Liver (tissue), 9 donors: ENCODE measurements around the gene CCDC8. TPM values are rescaled to one million over a fixed set of nuclear protein-coding genes. Genes with fewer than 3 reads are reported as not detected.

Experiments
- DNase-seq: peaks from one replicate; pipeline ENCODE4 v3.0.0-alpha.2; 2017; ENCODE audit warnings: low spot score
- H3K27ac ChIP-seq, 2 donors: one replicate each; pipeline ENCODE4 v1.7.0; 2013; ENCODE audit warnings: inconsistent platforms in 2 of 2, low read length in 2 of 2, control low read depth in 1 of 2, low read depth in 1 of 2, mild to moderate bottlenecking in 1 of 2
- H3K27me3 ChIP-seq, 4 donors: one replicate each; pipeline versions ENCODE4 v1.6.1 to v1.7.0; 2013; ENCODE audit warnings: low read length in 3 of 4, inconsistent platforms in 1 of 4, mild to moderate bottlenecking in 1 of 4, moderate library complexity in 1 of 4; ENCODE audit not compliant: control insufficient read depth in 4 of 4, insufficient read depth in 4 of 4
- H3K36me3 ChIP-seq, 4 donors: one replicate each; pipeline versions ENCODE4 v1.6.1 to v1.7.0; 2013; ENCODE audit warnings: low read length in 3 of 4, mild to moderate bottlenecking in 3 of 4, low read depth in 1 of 4, moderate library complexity in 1 of 4; ENCODE audit not compliant: control insufficient read depth in 4 of 4, insufficient read depth in 3 of 4
- H3K4me1 ChIP-seq, 4 donors: one replicate each; pipeline versions ENCODE4 v1.6.1 to v1.7.0; 2013; ENCODE audit warnings: low read length in 3 of 4, mild to moderate bottlenecking in 3 of 4, moderate library complexity in 1 of 4; ENCODE audit not compliant: control insufficient read depth in 4 of 4, insufficient read depth in 4 of 4
- H3K4me3 ChIP-seq, 3 donors: one replicate each; pipeline versions ENCODE4 v1.6.1 to v1.7.0; 2013; ENCODE audit warnings: low read length in 3 of 3, control low read depth in 1 of 3, low read depth in 1 of 3, mild to moderate bottlenecking in 1 of 3
- H3K9ac ChIP-seq, 2 donors: one replicate each; pipeline ENCODE4 v1.7.0; 2013; ENCODE audit warnings: low read length in 2 of 2, mild to moderate bottlenecking in 2 of 2, moderate library complexity in 2 of 2, control low read depth in 1 of 2, low read depth in 1 of 2
- H3K9me3 ChIP-seq, 4 donors: one replicate each; pipeline versions ENCODE4 v1.6.1 to v1.7.0; 2013; ENCODE audit warnings: low read length in 3 of 4; ENCODE audit not compliant: control insufficient read depth in 4 of 4
- ATF3 ChIP-seq: IDR thresholded peaks from 2 replicates; pipeline ENCODE4 v1.6.1; 2016; ENCODE audit warnings: antibody characterized with exemption
- EGR1 ChIP-seq, 2 donors: IDR thresholded peaks; 2 replicates each; pipeline ENCODE4 v1.6.1; 2016 to 2018; ENCODE audit warnings: antibody characterized with exemption in 2 of 2, low read depth in 2 of 2
- FOXA1 ChIP-seq: IDR thresholded peaks from 2 replicates; pipeline ENCODE4 v1.6.1; 2016; ENCODE audit warnings: antibody characterized with exemption
- FOXA2 ChIP-seq: IDR thresholded peaks from 2 replicates; pipeline ENCODE4 v1.6.1; 2016; ENCODE audit warnings: antibody characterized with exemption
- HNF4A ChIP-seq, 2 donors: conservative IDR thresholded peaks; 2 replicates each; pipeline ENCODE4 v1.6.1; 2016; ENCODE audit warnings: antibody characterized with exemption in 2 of 2, mild to moderate bottlenecking in 2 of 2
- HNF4G ChIP-seq: IDR thresholded peaks from 2 replicates; pipeline ENCODE4 v1.6.1; 2016; ENCODE audit warnings: antibody characterized with exemption
- JUND ChIP-seq, 2 donors: IDR thresholded peaks; 2 replicates each; pipeline ENCODE4 v1.6.1; 2016; ENCODE audit warnings: antibody characterized with exemption in 2 of 2
- MAX ChIP-seq: IDR thresholded peaks from 2 replicates; pipeline ENCODE4 v1.6.1; 2016; ENCODE audit warnings: antibody characterized with exemption
- NR2F2 ChIP-seq: IDR thresholded peaks from 2 replicates; pipeline ENCODE4 v1.6.1; 2016; ENCODE audit warnings: antibody characterized with exemption
- RAD21 ChIP-seq, 2 donors: IDR thresholded peaks; 2 replicates each; pipeline ENCODE4 v1.6.1; 2016; ENCODE audit warnings: antibody characterized with exemption in 2 of 2, mild to moderate bottlenecking in 2 of 2
- RXRA ChIP-seq, 2 donors: IDR thresholded peaks; 2 replicates each; pipeline ENCODE4 v1.6.1; 2017 to 2018; ENCODE audit warnings: antibody characterized with exemption in 2 of 2, mild to moderate bottlenecking in 1 of 2
- SP1 ChIP-seq: IDR thresholded peaks from 2 replicates; pipeline ENCODE4 v1.6.1; 2018; ENCODE audit warnings: antibody characterized with exemption, mild to moderate bottlenecking
- TAF1 ChIP-seq: conservative IDR thresholded peaks from 2 replicates; pipeline ENCODE4 v1.6.1; 2016; ENCODE audit warnings: antibody characterized with exemption, mild to moderate bottlenecking
- YY1 ChIP-seq: IDR thresholded peaks from 2 replicates; pipeline ENCODE4 v1.6.1; 2016; ENCODE audit warnings: antibody characterized with exemption, mild to moderate bottlenecking
- WGBS: extraction: QIAGEN DNeasy Blood & Tissue Kit; methylation state at CpG from one replicate; pipeline ENCODE4 v1.1.7; 2013; 5-methylcytosine and 5-hydroxymethylcytosine counted together
- polyA plus RNA-seq, 2 donors: library from polyadenylated mRNA; stranded (reverse) in 1 of 2; unstranded in 1 of 2; fragments of 200-250 nt in 1 of 2; fragments of >200 nt in 1 of 2; fragmentation: Nextera tagmentation in 1 of 2; extraction: Ambion mirVana in 1 of 2; gene quantifications; one replicate each; pipeline versions ENCODE4 v1.2.1 to v1.2.3, GENCODE V29; 2013 to 2015
- total RNA-seq, 2 donors: library from RNA; depleted of rRNA; stranded (reverse); fragments of >200 nt; gene quantifications; one replicate each; pipeline ENCODE4 v1.2.3, GENCODE V29; 2014
- TF ChIP-seq, protein P1 (sequence below): IDR thresholded peaks from 2 replicates; pipeline ENCODE4 v1.6.1; 2016; ENCODE audit warnings: antibody characterized with exemption, mild to moderate bottlenecking
- TF ChIP-seq, protein P2 (sequence below): IDR thresholded peaks from 2 replicates; pipeline ENCODE4 v1.6.1; 2016; ENCODE audit warnings: antibody characterized with exemption
- donor health status: healthy.
- donor health status: healthy.
- donor health status: healthy.
- donor health status: healthy.
- donor health status: healthy.

CCDC8 gene
- total and polyA plus RNA-seq, 4 donors: 0.18 to 5.9 (median 0.62) TPM

DNA sequence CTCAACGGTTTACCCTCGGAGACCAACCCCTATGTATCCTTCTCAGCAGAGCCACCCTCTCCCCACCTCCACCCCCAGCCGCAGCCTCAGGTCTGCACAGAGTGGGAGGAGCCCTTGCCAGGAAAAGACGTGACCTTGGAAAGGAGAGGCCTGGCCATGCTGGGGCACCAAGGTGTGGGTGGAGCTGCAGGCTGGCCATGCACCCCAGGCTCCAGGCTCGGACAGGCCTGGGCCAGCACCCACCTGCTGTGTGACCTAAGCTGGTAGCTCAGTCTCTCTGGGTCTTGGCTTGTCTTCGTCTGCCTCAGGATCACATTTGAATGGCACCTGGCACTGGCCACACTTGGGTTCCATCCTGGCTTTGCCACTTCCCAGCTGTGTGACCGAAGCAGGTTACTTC, 29.5 kb downstream of the CCDC8 start:
- 93% methylated on average over 7 of the region's 7 CpGs for WGBS
- Histone ChIP-seq H3K36me3 (peaks cover 8 to 37% (median 32%) of the 10 kb centered on the region in 4 donors), H3K4me1 (peaks cover 0 to 5% (median 3%) of the 10 kb centered on the region in 4 donors), H3K27me3 (no peaks in the 10 kb centered on the region), H3K27ac (no peak overlapping the region), H3K9me3 (no peaks in the 10 kb centered on the region), H3K9ac (no peak overlapping the region), H3K4me3 (no peak overlapping the region)
- TF ChIP-seq MAX (no peak), ATF3 (no peak), FOXA2 (no peak), FOXA1 (no peak), YY1 (no peak)
- DNase-seq: no peak

DNA sequence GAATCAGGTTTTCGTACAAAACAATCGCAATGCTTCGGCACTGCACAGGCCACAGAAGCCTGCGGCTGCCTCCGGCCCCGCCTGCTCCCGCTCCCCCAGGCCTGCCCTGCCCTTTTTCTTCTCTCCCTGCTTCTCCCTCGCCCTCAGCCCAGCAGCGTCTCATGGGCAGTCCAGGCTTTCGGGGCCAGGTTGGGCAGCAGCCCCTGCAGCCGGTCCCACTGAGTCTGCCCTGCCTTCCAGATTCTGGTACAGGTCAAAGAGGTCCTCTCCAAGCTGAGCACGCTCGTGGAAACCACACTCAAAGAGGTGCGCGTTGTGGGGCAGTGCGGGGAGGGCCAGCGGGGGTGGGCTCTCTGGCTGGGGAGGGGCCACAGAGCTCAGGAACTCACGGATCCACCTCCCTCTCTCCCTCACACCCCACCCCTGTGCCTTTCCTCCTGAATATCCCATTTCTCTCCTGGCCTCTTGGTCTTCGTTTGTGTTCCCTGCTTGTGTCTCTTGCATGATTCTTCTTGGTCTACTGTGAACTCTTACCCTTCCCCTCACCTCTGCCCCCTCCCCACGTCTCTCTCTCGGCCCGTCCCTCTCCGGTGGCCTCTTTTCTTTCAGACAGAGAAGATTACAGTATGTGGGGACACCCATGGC, 30.1 kb downstream of the CCDC8 start:
- 90% methylated on average over 23 of the region's 23 CpGs for WGBS
- no peak for DNase-seq
- TF ChIP-seq RXRA (IDR thresholded peaks at IDR 0.05) (no peak), JUND (IDR thresholded peaks at IDR 0.05) (no peak), FOXA2 (no peak), RAD21 (IDR thresholded peaks at IDR 0.05) (no peak), HNF4A (conservative IDR thresholded peaks at IDR 0.05) (no peak), SP1 (no peak), NR2F2 (no peak), TAF1 (no peak), EGR1 (IDR thresholded peaks at IDR 0.05; ENCODE audit: low read depth in 2 of 2) (no peak), HNF4G (no peak), YY1 (no peak)
- TF ChIP-seq, protein P1, sequence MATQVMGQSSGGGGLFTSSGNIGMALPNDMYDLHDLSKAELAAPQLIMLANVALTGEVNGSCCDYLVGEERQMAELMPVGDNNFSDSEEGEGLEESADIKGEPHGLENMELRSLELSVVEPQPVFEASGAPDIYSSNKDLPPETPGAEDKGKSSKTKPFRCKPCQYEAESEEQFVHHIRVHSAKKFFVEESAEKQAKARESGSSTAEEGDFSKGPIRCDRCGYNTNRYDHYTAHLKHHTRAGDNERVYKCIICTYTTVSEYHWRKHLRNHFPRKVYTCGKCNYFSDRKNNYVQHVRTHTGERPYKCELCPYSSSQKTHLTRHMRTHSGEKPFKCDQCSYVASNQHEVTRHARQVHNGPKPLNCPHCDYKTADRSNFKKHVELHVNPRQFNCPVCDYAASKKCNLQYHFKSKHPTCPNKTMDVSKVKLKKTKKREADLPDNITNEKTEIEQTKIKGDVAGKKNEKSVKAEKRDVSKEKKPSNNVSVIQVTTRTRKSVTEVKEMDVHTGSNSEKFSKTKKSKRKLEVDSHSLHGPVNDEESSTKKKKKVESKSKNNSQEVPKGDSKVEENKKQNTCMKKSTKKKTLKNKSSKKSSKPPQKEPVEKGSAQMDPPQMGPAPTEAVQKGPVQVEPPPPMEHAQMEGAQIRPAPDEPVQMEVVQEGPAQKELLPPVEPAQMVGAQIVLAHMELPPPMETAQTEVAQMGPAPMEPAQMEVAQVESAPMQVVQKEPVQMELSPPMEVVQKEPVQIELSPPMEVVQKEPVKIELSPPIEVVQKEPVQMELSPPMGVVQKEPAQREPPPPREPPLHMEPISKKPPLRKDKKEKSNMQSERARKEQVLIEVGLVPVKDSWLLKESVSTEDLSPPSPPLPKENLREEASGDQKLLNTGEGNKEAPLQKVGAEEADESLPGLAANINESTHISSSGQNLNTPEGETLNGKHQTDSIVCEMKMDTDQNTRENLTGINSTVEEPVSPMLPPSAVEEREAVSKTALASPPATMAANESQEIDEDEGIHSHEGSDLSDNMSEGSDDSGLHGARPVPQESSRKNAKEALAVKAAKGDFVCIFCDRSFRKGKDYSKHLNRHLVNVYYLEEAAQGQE: no peak
- TF ChIP-seq, protein P2, sequence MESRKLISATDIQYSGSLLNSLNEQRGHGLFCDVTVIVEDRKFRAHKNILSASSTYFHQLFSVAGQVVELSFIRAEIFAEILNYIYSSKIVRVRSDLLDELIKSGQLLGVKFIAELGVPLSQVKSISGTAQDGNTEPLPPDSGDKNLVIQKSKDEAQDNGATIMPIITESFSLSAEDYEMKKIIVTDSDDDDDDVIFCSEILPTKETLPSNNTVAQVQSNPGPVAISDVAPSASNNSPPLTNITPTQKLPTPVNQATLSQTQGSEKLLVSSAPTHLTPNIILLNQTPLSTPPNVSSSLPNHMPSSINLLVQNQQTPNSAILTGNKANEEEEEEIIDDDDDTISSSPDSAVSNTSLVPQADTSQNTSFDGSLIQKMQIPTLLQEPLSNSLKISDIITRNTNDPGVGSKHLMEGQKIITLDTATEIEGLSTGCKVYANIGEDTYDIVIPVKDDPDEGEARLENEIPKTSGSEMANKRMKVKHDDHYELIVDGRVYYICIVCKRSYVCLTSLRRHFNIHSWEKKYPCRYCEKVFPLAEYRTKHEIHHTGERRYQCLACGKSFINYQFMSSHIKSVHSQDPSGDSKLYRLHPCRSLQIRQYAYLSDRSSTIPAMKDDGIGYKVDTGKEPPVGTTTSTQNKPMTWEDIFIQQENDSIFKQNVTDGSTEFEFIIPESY: no peak

More for the DNA sequence above, 30.1 kb downstream of the CCDC8 start:
- peaks cover 0 to 5% (median 3%) of the 10 kb centered on the region in 4 donors for H3K4me1 ChIP-seq
- no peak overlapping the region for H3K27ac ChIP-seq
- H3K9me3 ChIP-seq: no peaks in the 10 kb centered on the region
- no peak overlapping the region for H3K4me3 ChIP-seq
- peaks cover 8 to 32% (median 30%) of the 10 kb centered on the region in 4 donors for H3K36me3 ChIP-seq
- H3K9ac ChIP-seq: no peak overlapping the region
- H3K27me3 ChIP-seq: no peaks in the 10 kb centered on the region
